ENCODE measurements around the gene BICD1. TPM values are rescaled to one million over a fixed set of nuclear protein-coding genes. Genes with fewer than 3 reads are reported as not detected.

The BICD1 gene
- total and polyA plus RNA-seq, 2 donors from 2014 or later: 3.8 to 36.7 TPM

- TF ChIP-seq CTCF (IDR thresholded peaks at IDR 0.05; ENCODE audit: borderline replicate concordance, extremely low read depth, insufficient read depth): no peak
- no peaks in the 10 kb centered on the region for H3K9me3 ChIP-seq (ENCODE audit: control insufficient read depth in 2 of 3, insufficient read depth in 1 of 3, low read length in 3 of 3)
- no peak overlapping the region for H3K27ac ChIP-seq (ENCODE audit: low read depth in 2 of 2, low read length in 2 of 2)
- no peak overlapping the region for H3K9ac ChIP-seq (ENCODE audit: low read length in 3 of 3)
- FAIRE-seq (no peak), DNase-seq (no peak)
- H3K36me3 ChIP-seq (ENCODE audit: control insufficient read depth in 2 of 3, insufficient read depth in 3 of 3, low read length in 3 of 3): no peaks in the 10 kb centered on the region
- H3K4me3 ChIP-seq (ENCODE audit: low read length in 3 of 3): no peak overlapping the region
- H3K27me3 ChIP-seq (ENCODE audit: control insufficient read depth, insufficient read depth, low read length): no peaks in the 10 kb centered on the region
- H3K4me1 ChIP-seq (ENCODE audit: control insufficient read depth in 2 of 3, insufficient read depth in 2 of 3, low read depth in 1 of 3, low read length in 3 of 3): peaks cover 0 to 2% (median 0%) of the 10 kb centered on the region in 3 donors
- intact Hi-C loops (cut with DNase I): no loop called here
Measured at GRCh38 chr12:32158525-32158924, 51.9 kb downstream of the BICD1 start.

GRCh38 chr12:32159381-32159780 is 52.7 kb downstream of the BICD1 start:
- DNase-seq (no peak), FAIRE-seq (no peak)
- Histone ChIP-seq H3K27ac (ENCODE audit: low read depth in 2 of 2, low read length in 2 of 2) (no peak overlapping the region), H3K4me3 (ENCODE audit: low read length in 3 of 3) (no peak overlapping the region), H3K9ac (ENCODE audit: low read length in 3 of 3) (no peak overlapping the region), H3K9me3 (ENCODE audit: control insufficient read depth in 2 of 3, insufficient read depth in 1 of 3, low read length in 3 of 3) (no peaks in the 10 kb centered on the region), H3K27me3 (ENCODE audit: control insufficient read depth, insufficient read depth, low read length) (no peaks in the 10 kb centered on the region), H3K4me1 (ENCODE audit: control insufficient read depth in 2 of 3, insufficient read depth in 2 of 3, low read depth in 1 of 3, low read length in 3 of 3) (peaks cover 0 to under 1% (median 0%) of the 10 kb centered on the region in 3 donors), H3K36me3 (ENCODE audit: control insufficient read depth in 2 of 3, insufficient read depth in 3 of 3, low read length in 3 of 3) (no peaks in the 10 kb centered on the region)
- TF ChIP-seq CTCF (IDR thresholded peaks at IDR 0.05; ENCODE audit: borderline replicate concordance, extremely low read depth, insufficient read depth): no peak
- intact Hi-C loops (cut with DNase I): no loop called here

GRCh38 chr12:32159925-32160324 is 53.3 kb downstream of the BICD1 start:
- no peak for DNase-seq
- H3K27ac ChIP-seq (ENCODE audit: low read depth in 2 of 2, low read length in 2 of 2): no peak overlapping the region

More at GRCh38 chr12:32159925-32160324, 53.3 kb downstream of the BICD1 start:
- TF ChIP-seq CTCF (IDR thresholded peaks at IDR 0.05; ENCODE audit: borderline replicate concordance, extremely low read depth, insufficient read depth): no peak
- H3K9ac ChIP-seq (ENCODE audit: low read length in 3 of 3): no peak overlapping the region
- H3K27me3 ChIP-seq (ENCODE audit: control insufficient read depth, insufficient read depth, low read length): no peaks in the 10 kb centered on the region
- no peaks in the 10 kb centered on the region for H3K9me3 ChIP-seq (ENCODE audit: control insufficient read depth in 2 of 3, insufficient read depth in 1 of 3, low read length in 3 of 3)
- no peaks in the 10 kb centered on the region for H3K36me3 ChIP-seq (ENCODE audit: control insufficient read depth in 2 of 3, insufficient read depth in 3 of 3, low read length in 3 of 3)
- FAIRE-seq: no peak
- intact Hi-C loops (cut with DNase I): no loop called here
- H3K4me3 ChIP-seq (ENCODE audit: low read length in 3 of 3): no peak overlapping the region
- no peaks in the 10 kb centered on the region for H3K4me1 ChIP-seq (ENCODE audit: control insufficient read depth in 2 of 3, insufficient read depth in 2 of 3, low read depth in 1 of 3, low read length in 3 of 3)
